T-helper 1 cell treated with Interleukin-12 subunit alpha and Interleukin-12 subunit beta and Interleukin-4 antibody, amounts not matched to agents 30 μg/mL and 1 μg/mL, for 36 hours (primary cell): ENCODE measurements around the gene NPAS1.

Source experiments
- H3K27ac Mint-ChIP-seq: one replicate; pipeline ENCODE4 v1.8.0; 2021; ENCODE audit warnings: mild to moderate bottlenecking, mixed read lengths
- H3K27me3 Mint-ChIP-seq: one replicate; pipeline ENCODE4 v1.8.0; 2021; ENCODE audit warnings: low read depth, mixed read lengths
- H3K36me3 Mint-ChIP-seq: one replicate; pipeline ENCODE4 v1.8.0; 2021; ENCODE audit warnings: low read depth, mixed read lengths
- H3K4me1 Mint-ChIP-seq: one replicate; pipeline ENCODE4 v1.8.0; 2021; ENCODE audit warnings: low read depth, mixed read lengths
- H3K4me3 Mint-ChIP-seq: one replicate; pipeline ENCODE4 v1.8.0; 2021; ENCODE audit warnings: mild to moderate bottlenecking, moderate library complexity, mixed read lengths
- H3K9me3 Mint-ChIP-seq: one replicate; pipeline ENCODE4 v1.8.0; 2021; ENCODE audit warnings: mixed read lengths

NPAS1 gene

GRCh38 chr19:46983097-46983496, 36.5 kb upstream of the NPAS1 start:
- Mint-ChIP-seq H3K9me3 (no peaks in the 10 kb centered on the region), H3K4me3 (no peak overlapping the region), H3K27me3 (no peaks in the 10 kb centered on the region), H3K27ac (no peak overlapping the region), H3K36me3 (no peaks in the 10 kb centered on the region), H3K4me1 (peaks cover 16% of the 10 kb centered on the region)

GRCh38 chr19:46984077-46985010, 35.3 kb upstream of the NPAS1 start:
- H3K36me3 Mint-ChIP-seq = peaks cover under 1% of the 10 kb centered on the region
- no peaks in the 10 kb centered on the region for H3K9me3 Mint-ChIP-seq
- H3K27ac Mint-ChIP-seq = no peak overlapping the region
- no peaks in the 10 kb centered on the region for H3K27me3 Mint-ChIP-seq
- no peak overlapping the region for H3K4me3 Mint-ChIP-seq
- peaks cover 14% of the 10 kb centered on the region for H3K4me1 Mint-ChIP-seq

- Mint-ChIP-seq H3K27ac (no peak overlapping the region), H3K4me3 (no peak overlapping the region), H3K4me1 (peaks cover 17% of the 10 kb centered on the region), H3K9me3 (no peaks in the 10 kb centered on the region), H3K27me3 (no peaks in the 10 kb centered on the region), H3K36me3 (peaks cover 4% of the 10 kb centered on the region)
Measured at GRCh38 chr19:46985542-46986415, 33.9 kb upstream of the NPAS1 start.

- peaks cover 18% of the 10 kb centered on the region for H3K4me1 Mint-ChIP-seq
- no peak overlapping the region for H3K4me3 Mint-ChIP-seq
- no peaks in the 10 kb centered on the region for H3K9me3 Mint-ChIP-seq
- H3K27ac Mint-ChIP-seq = no peak overlapping the region
- H3K36me3 Mint-ChIP-seq = peaks cover 8% of the 10 kb centered on the region
- no peaks in the 10 kb centered on the region for H3K27me3 Mint-ChIP-seq
Measured at GRCh38 chr19:46988614-46989230, 30.9 kb upstream of the NPAS1 start.

GRCh38 chr19:46990991-46991676, 28.5 kb upstream of the NPAS1 start:
- peaks cover 9% of the 10 kb centered on the region for H3K36me3 Mint-ChIP-seq
- no peaks in the 10 kb centered on the region for H3K27me3 Mint-ChIP-seq
- no peak overlapping the region for H3K4me3 Mint-ChIP-seq
- H3K9me3 Mint-ChIP-seq = no peaks in the 10 kb centered on the region
- H3K27ac Mint-ChIP-seq = peak overlapping the region; percentile 70
- H3K4me1 Mint-ChIP-seq = peaks cover 18% of the 10 kb centered on the region

GRCh38 chr19:46992699-46993535, 26.7 kb upstream of the NPAS1 start:
- H3K4me3 Mint-ChIP-seq = no peak overlapping the region
- H3K36me3 Mint-ChIP-seq = peaks cover 9% of the 10 kb centered on the region
- no peaks in the 10 kb centered on the region for H3K27me3 Mint-ChIP-seq
- peaks cover 16% of the 10 kb centered on the region for H3K4me1 Mint-ChIP-seq
- no peak overlapping the region for H3K27ac Mint-ChIP-seq
- no peaks in the 10 kb centered on the region for H3K9me3 Mint-ChIP-seq

GRCh38 chr19:46993622-46994021, 26.0 kb upstream of the NPAS1 start:
- no peaks in the 10 kb centered on the region for H3K9me3 Mint-ChIP-seq
- peaks cover 9% of the 10 kb centered on the region for H3K36me3 Mint-ChIP-seq
- no peak overlapping the region for H3K27ac Mint-ChIP-seq
- no peaks in the 10 kb centered on the region for H3K27me3 Mint-ChIP-seq
- peaks cover 16% of the 10 kb centered on the region for H3K4me1 Mint-ChIP-seq
- H3K4me3 Mint-ChIP-seq = no peak overlapping the region

- Mint-ChIP-seq H3K4me3 (no peak overlapping the region), H3K27ac (no peak overlapping the region), H3K36me3 (peaks cover 9% of the 10 kb centered on the region), H3K9me3 (no peaks in the 10 kb centered on the region), H3K4me1 (peaks cover 16% of the 10 kb centered on the region), H3K27me3 (no peaks in the 10 kb centered on the region)
Measured at GRCh38 chr19:46994141-46994686, 25.4 kb upstream of the NPAS1 start.

- no peaks in the 10 kb centered on the region for H3K9me3 Mint-ChIP-seq
- no peak overlapping the region for H3K4me3 Mint-ChIP-seq
- peaks cover 10% of the 10 kb centered on the region for H3K4me1 Mint-ChIP-seq
- no peak overlapping the region for H3K27ac Mint-ChIP-seq
- H3K27me3 Mint-ChIP-seq = no peaks in the 10 kb centered on the region
- H3K36me3 Mint-ChIP-seq = peaks cover 8% of the 10 kb centered on the region
Measured at GRCh38 chr19:46995492-46995891, 24.1 kb upstream of the NPAS1 start.

- peaks cover 8% of the 10 kb centered on the region for H3K36me3 Mint-ChIP-seq
- no peak overlapping the region for H3K4me3 Mint-ChIP-seq
- H3K9me3 Mint-ChIP-seq = no peaks in the 10 kb centered on the region
- no peak overlapping the region for H3K27ac Mint-ChIP-seq
- H3K27me3 Mint-ChIP-seq = peaks cover 8% of the 10 kb centered on the region
- H3K4me1 Mint-ChIP-seq = peaks cover 2% of the 10 kb centered on the region
Measured at GRCh38 chr19:46998445-46999125, 21.1 kb upstream of the NPAS1 start.

- Mint-ChIP-seq H3K4me1 (peaks cover 2% of the 10 kb centered on the region), H3K27me3 (peaks cover 12% of the 10 kb centered on the region)
Measured at GRCh38 chr19:46999377-46999776, 20.3 kb upstream of the NPAS1 start.

GRCh38 chr19:46999878-47000277, 19.8 kb upstream of the NPAS1 start:
- peaks cover 2% of the 10 kb centered on the region for H3K4me1 Mint-ChIP-seq
- peaks cover 8% of the 10 kb centered on the region for H3K36me3 Mint-ChIP-seq
- H3K4me3 Mint-ChIP-seq = no peak overlapping the region
- H3K27me3 Mint-ChIP-seq = peaks cover 12% of the 10 kb centered on the region
- H3K9me3 Mint-ChIP-seq = no peaks in the 10 kb centered on the region
- no peak overlapping the region for H3K27ac Mint-ChIP-seq

More at GRCh38 chr19:46999377-46999776, 20.3 kb upstream of the NPAS1 start:
- Mint-ChIP-seq H3K36me3 (peaks cover 6% of the 10 kb centered on the region), H3K4me3 (no peak overlapping the region), H3K27ac (no peak overlapping the region), H3K9me3 (no peaks in the 10 kb centered on the region)

- H3K36me3 Mint-ChIP-seq = peaks cover 8% of the 10 kb centered on the region
- no peaks in the 10 kb centered on the region for H3K9me3 Mint-ChIP-seq
- no peak overlapping the region for H3K27ac Mint-ChIP-seq
- H3K4me1 Mint-ChIP-seq = peaks cover 2% of the 10 kb centered on the region
- no peak overlapping the region for H3K4me3 Mint-ChIP-seq
- H3K27me3 Mint-ChIP-seq = peaks cover 12% of the 10 kb centered on the region
Measured at GRCh38 chr19:47000373-47000772, 19.3 kb upstream of the NPAS1 start.
